GM19193 (cell line): ENCODE results near the gene ZNF710.
A peak's percentile ranks its signal among the peaks of the same experiment; 100 is the strongest.

ENCODE experiments used
- POLR2A ChIP-seq: IDR thresholded peaks from 4 replicates; pipeline ENCODE4 v1.6.1; 2011; ENCODE audit not compliant: insufficient read depth, insufficient read length; ENCODE audit errors: extremely low read depth

ZNF710 gene

GRCh38 chr15:90083419-90083818, 82.3 kb downstream of the ZNF710 start:
- TF ChIP-seq POLR2A: no peak

GRCh38 chr15:90083954-90084607, 83.0 kb downstream of the ZNF710 start:
- TF ChIP-seq POLR2A: no peak

GRCh38 chr15:90084876-90085423, 83.8 kb downstream of the ZNF710 start:
- TF ChIP-seq POLR2A: no peak

DNA sequence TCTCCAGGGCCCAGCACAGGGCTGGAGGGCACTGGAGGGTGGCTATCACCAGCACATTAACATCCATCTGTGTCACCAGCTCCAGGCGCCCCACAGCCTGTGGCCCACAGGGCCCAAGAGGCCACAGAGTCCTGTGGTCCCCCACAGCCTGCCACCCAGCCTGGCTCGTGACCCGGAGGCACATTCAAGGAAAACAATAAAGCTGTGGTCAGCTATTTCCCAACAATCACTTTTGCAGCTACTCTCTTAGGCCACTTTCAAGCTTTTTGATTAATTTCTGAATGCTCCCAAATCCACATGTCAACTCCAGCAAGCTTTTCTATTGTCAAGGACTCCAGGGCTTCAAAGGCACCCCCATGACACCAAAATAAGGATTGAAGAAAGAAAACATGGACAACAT, 84.4 kb downstream of the ZNF710 start:
- no peak for TF ChIP-seq POLR2A

DNA sequence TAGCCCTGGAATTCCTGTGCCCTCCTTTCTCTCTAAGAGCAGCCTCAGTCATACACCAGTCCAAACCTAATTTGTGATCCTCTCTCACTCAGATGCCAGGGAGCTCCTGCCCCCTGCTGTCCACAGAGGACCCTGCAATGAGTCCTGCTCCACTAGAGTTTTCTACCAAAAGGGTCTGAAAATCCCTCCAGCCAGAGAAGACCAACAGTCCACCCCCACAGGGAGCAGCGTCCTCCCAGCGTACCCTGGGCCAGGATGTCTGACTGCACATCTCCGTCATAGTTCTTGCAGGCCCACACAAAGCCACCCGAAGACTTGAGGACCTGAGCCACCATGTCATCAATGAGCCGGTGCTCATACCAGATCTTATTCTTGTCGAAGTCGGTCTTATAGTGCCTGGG, 85.7 kb downstream of the ZNF710 start:
- no peak for TF ChIP-seq POLR2A

- TF ChIP-seq POLR2A: no peak
Observed at GRCh38 chr15:90087454-90088154, 86.5 kb downstream of the ZNF710 start.

DNA sequence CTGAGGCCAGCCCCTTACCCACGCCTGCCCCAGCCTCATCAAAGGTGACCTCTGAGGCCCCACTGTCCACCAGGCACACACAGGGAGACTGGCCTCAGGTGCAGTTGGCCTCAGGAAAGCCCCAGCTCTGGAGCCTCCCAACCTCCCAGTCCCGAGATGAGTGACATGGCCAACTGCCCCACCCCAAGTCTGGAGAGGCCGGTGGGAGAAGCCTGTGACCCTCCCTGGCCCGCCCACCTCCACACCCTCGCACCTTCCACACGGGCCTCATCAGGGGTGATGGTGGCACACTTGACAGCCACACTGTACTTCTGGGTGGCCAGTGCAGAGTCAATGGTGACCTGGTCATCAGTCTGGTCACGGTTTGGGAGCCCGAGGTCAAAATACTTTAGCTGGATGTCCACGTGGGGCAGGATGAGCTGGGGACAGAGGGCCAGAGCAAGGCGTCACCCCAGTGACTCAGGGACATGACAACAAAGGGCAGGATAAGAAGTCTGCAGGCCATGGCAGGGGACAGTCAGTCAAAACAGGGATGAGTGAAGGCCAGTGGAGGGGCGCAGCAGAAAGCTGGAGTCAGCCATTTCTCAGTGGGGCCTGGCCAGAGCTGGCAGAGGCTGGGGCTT, 89.2 kb downstream of the ZNF710 start:
- TF ChIP-seq POLR2A: no peak

GRCh38 chr15:90091156-90091931, 90.2 kb downstream of the ZNF710 start:
- no peak for TF ChIP-seq POLR2A

DNA sequence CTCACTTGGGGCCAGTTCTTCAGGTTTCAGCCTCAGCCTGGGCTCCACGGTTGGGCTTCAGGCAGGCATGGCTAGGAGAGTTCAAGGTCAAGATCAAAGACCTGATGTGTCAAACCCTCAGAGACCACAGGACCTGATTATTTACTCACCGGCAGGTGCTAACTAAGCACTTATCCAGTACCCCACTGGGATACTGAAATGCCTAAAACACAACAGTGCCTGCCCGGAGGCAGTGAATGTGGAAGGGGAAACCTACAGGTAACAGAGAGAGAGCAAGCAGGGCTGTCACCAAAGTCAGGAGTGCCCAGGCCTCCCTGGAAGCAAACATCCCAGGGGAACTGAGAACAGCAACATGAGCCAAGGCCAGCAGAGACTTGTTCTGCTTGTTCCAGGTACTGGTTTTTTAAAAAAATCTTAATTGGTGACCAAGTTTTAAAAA, 94.4 kb downstream of the ZNF710 start:
- no peak for TF ChIP-seq POLR2A

DNA sequence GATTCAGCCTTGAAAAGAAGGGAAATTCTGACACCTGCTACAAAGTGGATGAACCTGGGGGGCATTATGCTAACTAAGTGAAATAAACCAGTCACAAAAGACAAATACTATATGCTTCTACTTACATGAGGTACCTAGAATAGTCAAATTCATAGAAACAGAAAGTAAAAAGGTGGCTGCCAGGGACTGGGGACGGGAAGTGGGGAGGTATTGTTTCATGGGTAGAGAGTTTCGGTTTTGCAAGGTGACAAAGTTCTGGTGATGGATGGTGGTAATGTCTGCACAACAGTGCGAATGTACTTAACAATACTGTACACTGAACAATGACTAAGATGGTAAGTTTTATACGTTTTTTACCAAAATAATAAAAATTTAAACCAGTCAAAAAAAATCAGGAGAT, 96.4 kb downstream of the ZNF710 start:
- TF ChIP-seq POLR2A: no peak

DNA sequence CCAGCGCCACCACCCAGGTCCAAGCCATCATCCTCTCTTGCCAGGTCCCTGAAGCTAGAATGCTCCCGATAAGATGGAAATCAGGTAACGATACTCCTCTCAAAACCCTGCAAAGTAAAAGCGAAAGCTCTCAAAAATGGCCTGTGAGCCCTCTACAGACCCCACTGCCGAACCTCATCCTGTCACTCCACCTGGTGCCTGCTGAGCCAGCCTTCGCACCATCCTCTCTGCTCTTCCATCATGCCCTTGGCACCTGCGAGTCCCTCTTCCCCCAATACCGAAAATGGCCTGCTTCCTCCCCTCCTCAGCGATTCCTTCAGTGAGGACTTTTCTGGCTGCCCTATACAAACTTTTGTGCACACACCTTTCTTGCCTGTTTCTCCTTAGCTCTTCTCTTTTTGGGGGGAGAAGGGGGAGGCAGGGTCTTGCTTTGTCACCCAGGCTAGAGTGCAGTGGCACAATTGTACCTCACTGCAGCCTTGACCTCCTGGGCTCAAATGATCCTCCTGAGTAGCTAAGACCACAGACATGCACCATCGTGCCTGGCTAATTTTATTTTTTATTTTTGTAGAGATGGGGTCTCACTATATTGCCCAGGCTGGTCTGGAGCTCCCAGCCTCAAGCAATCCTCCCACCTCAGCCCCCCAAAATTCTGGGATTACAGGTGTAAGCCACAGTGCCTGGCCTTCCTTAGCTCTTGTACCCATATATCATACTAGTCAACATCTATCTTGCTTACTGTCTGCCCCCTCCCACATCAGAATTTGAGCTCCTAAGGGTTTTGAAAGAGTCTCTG, 98.1 kb downstream of the ZNF710 start:
- TF ChIP-seq POLR2A: peak; percentile 37

- TF ChIP-seq POLR2A: no peak
Observed at GRCh38 chr15:90099868-90100831, 99.0 kb downstream of the ZNF710 start.

- peak; percentile 3 for TF ChIP-seq POLR2A
Observed at GRCh38 chr15:90101130-90101968, 100.2 kb downstream of the ZNF710 start.
